Measurements from ENCODE around the gene TXLNG.
A peak's percentile ranks its signal among the peaks of the same experiment; 100 is the strongest.
"Not testable (repeated sequence)": the region's sequence is repeated elsewhere in the genome, so short reads cannot be mapped to it uniquely, and the experiment has no call there.

The TXLNG gene

DNA sequence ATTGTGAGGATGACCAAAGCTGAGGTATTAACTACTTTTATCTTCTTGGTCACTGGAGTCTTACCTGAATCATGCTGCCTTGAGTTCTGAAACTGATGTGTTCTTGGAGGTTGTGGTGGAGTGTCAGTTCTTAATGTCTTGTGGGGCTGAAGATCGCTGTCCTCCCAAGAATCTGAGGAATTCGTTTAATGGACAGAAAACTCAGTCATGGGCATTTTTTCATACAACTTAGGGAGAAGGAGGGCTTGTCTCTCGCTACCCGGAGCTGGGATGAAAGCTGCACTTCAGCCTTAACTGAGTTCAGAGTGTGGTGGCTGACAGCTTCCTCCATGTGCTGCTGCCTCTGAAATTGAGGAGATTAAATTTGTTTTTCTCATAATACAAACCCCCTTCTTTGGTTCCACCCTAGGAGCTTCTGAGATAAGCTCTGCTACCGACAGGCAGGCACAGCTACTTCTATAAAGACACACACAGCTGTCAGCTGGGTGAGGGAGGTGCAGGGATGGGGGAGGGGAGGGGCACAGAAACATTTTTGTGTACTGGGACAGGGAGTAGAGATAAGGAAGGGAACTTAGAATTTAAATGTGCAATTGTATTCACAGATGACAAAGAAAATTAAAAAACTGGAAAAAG, 53.1 kb downstream of the TXLNG start:
- DNase-seq, result no peak

DNA sequence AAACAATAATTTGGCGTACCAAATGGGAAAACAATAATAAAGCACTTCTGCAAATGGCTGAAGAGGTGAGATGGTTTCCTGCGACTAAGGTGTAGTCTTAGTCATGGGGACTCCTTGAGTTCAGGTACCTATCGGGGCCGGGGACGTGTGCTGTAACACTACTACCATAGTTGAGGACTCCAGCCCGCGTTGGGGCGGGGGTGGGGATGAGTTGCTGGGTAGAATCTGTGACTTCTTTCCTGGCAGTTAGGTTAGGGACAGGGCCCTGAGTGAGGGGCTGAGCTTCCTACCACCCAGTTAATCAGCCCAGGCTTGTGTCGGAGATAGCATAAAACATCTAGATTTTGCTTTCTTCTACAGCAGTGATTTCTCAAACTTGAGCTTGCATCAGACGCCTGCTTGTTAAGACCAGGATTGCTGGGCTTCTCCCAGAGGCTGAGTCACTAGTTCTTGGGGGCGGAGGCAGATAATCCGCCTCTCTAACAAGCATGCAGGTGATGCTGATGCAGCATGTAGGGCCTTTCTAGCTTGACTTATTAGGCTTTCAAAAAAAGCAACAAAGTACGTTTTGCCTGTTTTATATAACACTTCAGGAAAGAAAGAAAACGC, 53.7 kb downstream of the TXLNG start:
- no peak for DNase-seq

DNA sequence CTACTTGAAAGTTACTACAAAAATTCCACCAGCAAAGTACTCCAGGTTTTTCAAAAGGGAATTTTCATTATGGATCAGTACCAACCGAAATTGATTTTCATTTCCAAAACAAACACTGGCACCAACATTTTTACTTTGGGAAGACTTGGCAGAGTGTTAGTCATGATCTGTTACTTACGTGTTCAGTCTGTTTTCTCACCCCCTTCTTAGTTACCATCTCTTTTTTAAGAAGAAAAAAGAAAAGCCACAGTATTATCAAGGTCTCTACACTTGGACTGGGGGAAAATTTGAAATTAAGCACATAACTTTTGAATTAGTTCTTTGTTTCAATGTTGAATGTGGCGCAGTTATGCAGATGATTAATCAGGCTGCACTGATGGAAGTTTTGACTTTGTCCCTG, 56.4 kb downstream of the TXLNG start:
- DNase-seq, result no peak

DNA sequence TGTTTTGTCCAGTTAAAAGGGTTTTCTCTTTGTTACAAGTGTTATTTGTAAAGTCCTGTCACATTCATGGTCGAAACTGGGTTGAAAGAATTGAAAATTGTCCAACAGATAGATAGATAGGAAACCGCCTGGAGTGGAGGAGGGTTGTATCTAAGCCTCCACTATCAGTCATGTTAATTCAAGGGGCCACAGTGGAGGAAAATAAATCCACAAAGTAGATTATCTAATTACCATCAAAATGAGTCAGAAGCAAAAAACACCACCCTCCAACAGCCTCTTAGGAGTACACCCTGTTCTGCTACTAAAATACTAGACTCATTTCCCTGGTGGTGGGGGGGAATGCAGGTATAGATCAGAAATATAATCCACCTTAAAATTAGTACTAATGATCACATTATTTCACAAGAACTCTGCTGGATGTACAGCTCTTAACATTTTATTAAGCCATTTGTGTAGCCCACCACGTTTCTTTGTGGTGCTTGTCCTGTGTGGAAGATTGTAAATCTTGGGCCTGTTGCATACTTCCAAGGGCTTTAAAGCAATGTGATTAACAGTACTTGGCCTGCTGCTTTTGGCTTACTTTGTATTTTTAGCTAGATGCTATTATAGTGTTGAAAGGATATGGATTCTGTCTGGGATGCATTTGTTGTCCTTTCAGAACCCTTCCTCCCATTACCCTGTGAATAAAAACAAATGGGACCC, 57.1 kb downstream of the TXLNG start:
- DNase-seq, result no peak

DNA sequence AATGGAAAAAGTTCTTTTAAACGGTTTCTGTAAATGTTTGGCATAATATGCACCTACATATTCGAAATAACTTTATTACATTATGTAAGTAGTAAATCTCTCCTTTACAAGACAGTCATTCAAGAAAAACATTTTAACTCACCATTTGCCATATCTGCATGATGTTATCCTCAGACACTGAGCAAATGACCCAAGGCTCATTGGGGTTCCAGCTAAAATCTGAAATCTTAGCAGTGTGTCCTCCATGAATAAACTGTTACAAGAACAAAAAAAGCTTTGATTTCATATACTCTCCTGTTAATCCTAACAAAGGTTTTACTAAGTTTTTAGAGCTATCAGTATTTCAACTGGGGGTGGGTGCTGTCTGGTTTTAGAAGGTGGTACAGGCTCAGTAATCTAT, 59.4 kb downstream of the TXLNG start:
- DNase-seq, result no peak

DNA sequence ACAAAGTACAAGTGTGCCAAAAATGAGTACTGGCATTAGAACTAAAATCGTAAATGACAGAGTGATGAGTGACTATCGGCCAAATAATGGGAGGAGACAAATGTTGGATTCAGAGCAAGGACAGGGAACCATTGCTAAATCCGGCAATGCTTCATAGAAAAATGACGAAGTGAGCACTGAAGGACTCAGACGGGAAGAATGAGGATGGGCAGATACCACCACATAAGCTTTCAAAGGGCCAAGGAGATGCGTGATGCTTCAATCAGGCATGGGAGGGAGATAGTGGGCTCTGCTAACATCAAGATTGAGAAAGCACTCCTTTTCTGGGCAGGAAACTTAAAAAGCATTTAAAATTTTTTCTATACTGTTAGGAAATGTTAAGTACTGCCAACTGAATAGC, 62.3 kb downstream of the TXLNG start:
- DNase-seq, result no peak

DNA sequence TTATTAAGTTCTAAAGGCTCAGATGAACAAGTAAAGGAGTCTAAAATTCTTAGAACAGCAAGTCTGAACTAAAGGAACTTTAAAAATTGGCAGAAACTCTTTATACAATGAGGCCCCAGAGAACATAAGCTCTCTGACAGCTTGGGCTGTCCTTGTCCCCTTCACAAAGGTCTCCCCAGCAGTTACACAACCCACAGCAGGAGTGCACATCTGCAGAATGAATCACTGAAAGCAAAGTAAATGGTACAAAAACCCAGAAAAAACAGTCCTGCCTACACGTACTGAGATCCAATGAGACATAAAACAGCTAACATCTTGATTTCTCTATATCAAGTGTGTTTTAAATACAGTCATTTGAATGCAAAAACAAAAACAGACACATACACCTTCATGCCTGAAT, 65.2 kb downstream of the TXLNG start:
- DNase-seq, result no peak

DNA sequence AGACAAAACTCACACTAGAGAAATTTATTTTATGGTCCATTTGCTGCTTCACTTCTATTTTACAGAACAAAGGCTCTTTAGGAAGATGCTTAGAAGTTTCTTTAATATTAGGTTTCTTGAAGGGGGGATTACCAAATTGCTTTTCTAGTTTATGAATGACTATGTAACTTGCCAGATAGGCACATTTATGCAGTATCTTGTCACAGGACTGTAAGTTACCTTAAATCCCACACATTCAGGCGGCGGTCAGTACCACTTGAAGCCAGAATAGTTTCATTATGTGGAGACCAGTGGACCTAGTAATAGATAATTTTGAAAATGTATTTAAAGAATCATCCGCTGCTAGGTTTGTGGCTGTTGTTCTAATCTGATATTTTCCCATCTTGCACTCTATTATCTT, 65.6 kb downstream of the TXLNG start:
- DNase-seq, result no peak

DNA sequence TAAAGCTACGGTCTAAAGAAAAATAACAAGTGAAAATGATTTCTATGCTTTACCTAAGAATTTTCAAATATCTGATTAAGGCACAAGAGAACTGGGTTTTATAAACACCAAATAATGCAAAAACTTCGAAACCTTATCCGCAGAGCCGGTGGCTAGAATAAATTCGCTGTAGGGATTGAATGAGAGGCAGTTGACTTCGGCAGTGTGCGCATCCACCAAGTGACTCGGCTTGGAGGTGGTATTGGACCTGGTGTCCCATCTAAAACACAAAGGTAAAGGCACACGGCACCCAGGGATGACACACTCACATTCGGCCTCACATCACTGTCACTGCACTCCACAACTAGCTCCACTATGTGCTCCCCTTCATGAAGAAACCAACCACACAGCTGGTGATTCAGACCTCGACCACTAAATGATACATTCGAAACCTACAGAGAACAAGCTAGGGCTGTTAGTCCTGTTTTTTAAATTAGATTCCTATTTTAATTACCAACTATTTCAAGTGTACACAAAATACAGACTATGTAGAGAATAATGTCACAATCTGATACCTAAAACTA, 66.4 kb downstream of the TXLNG start:
- DNase-seq, result no peak

DNA sequence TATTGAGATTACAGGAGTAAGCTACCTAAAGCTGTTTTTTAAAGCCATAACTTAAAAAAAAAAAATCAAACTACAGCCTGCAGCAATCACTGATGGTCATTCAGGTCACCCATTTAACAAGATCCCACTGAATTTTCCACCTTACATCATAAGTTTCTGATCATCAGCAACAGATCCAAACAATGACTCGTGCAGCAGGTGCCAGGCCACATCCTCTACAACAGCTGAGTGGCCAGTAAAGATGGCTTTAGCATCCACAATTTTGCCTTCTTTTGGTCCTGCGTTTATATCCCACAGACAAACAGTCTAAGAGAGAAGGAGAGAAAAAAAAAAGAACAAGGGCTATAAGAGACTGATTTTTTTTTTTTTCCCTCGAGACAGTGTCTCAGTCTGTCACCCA, 67.3 kb downstream of the TXLNG start:
- DNase-seq, result no peak

DNA sequence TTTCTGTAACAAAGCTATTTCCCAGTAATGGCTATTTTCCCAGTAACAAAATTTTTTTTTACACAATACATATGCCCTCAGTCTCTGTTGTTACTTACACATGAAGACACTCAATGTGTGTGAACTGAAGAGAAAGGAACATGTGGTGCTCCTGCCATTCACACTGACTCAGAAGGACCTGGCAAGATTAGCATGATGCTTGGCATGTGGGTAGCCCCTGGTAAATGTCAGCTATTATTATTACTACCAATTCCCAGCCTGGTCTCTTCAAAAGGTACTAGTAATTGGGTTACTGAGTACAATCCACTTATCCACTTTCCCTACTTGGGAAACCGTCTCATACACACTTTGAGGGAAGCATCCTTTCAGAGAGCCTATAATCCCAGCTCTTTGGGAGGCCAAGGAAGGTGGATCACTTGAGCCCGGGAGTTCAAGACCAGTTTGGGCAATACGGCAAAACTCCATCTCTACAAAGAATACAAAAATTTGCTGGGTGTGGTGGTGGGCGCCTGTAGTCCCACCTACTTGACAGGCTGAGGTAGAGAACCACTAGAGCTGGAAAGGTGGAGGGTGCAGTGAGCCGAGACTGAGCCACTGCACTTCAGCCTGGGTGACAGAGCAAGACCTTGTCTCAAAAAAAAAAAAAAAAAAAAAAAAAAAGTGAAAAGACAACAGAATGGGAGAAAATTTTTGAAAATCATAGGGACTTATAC, 69.3 kb downstream of the TXLNG start:
- DNase-seq, result no peak

DNA sequence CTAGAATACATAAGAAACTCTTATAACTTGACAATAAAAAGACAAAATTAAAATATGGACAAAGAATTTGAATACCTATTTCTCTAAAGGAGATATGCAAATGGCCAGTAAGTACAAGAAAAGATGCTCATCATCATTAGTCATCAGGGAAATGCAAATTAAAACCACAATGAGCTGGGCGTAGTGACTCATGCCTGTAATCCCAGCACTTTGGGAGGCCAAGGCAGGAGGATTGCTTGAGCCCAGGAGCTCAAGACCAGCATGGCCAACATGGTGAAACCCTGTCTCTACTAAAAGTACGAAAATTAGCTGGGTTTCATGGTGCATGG, 69.8 kb downstream of the TXLNG start:
- not testable (repeated sequence) for DNase-seq

DNA sequence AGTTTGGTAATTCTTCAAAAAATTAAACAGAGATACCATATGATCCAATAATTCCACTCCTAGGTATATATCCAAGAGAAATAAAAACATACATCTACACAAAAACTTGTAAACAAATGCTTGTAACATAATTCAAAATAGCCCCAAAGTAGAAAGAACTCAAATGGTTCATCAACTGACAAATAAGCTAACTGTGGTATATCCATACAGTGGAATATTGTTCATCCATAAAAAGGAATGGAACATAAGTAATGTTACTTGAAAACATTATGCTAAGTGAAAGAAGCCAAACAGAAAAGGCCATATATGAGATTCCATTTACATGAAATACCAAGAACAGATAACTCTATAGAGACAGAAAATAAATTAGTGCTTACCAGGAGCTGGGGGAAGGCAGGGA, 70.5 kb downstream of the TXLNG start:
- DNase-seq, result no peak

DNA sequence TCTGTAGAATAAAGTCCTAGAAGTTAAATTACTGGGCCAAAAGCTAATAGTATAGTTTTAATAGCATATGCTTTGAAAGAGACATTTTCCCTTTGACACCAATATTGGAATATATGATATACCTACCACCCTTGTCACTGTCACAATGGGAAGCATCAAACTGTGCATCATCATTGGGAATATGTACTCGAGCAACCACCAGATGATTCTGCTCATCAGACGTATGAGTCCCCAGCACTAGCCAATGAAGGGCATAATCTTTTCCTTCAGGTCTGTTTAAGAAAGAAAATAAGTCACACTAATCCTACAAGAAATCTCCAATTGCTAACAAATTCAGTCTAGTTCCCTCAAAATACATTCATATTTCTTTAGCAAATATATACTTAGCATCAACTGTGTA, 76.6 kb downstream of the TXLNG start:
- DNase-seq, result no peak

DNA sequence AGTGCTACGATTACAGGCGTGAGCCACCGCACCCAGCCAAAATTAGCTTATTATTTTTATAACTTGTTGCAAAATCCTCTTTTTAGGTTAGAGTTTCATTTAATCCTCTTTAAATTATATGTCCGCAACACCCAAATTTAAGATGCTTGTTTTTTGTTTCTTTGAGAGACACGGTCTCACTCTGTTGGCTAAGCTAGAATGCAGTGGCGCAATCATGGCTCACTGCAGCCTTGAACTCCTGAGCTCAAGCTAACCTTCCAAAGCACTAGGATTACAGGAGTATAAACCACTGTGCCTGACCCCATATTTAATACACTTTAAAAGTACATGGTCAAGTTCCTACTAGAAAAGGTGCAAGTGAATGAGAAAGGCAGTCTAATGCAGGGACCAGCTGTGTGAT, 81.7 kb downstream of the TXLNG start:
- no peak for DNase-seq

DNA sequence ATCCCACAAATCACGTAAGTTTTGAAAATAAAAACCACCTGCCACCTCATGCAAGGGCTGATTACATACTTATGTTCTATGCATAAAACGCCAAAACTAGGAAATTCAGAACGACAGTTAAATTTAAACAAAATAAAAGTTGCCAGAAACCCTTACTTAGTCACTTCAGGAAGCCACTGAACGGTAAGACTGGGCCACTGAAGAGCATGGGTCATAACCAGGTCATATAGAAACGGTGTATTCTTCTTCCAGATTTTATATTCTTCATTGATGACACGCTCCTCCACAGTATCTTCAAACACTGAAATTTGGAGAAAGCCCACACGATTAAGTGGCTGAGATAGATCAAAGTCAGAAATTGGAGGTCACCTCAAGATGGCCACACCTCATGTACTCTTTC, 82.7 kb downstream of the TXLNG start:
- DNase-seq, result no peak

DNA sequence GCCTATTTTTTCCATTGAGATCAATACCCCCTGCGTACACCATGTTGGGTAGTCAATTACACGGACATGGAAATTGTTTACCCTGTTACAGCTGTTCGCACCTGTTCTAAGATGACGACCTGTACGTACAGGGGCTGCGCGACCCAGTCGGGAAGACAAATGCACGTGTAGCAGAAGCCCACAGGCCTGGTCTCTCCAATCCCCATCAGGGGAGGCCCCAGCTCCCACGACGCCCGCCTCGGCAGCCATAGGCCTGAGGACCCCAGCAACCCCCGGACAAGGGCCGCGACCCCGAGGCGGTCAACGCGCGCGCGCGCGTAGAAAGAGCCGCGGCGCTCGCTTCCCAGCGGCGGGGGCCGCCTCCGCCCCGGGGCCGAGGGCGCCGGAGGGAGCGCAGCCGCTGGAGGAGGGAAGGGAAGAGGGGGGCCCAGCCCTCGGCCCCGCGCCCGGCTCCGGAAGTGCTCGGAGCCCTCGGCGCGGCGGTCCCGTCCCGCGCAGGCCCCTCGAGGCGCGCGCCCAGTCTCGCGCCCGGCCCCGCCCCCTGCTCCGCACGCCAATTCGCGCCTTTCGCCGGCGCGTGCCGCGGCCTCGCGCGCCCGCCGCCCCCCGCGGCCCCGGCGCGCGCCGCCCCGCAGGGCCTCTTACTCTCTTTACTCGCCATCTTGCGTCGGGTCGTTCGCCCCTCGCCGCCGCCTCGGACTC, 83.3 kb downstream of the TXLNG start:
- DNase-seq, result peak; percentile 45

DNA sequence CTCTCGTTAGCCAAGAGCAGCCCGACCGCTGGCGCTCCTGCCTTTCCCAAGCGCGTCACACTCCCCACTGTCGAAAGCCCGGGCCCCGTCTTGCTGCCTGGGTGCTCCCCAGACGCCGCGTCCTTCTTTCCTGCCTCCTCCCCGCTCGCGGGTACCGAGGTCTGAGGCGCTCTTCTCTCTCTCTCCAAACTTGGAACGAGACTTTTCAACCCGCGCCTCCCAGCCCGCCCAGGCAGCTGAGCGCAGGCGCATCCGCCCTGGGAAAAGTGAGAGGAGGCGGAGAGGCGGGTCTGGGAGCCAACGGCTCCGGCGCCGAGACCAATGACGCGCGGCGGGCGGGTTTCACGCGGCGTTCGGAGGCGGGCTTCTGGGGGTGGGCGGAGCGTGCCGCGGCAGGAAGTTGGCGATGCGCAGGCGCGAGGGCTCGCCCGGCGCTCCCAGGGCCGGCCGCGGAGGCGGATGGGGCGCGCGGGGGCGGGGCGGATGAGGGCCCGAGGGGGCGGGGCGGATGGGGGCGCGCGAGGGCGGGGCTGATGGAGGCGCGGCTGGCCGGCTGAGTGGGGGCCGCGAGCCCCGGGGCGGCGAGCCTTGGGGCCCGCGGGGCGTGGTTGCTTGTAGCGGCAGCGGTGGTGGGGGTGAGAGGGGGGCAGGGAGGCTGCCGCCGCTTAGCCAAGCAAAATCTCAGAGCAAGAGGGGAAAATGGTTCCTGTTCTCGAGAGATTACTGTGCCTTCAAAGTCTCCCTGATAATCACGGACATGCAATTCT, 84.0 kb downstream of the TXLNG start, which contains the start of gene RBBP7:
TSS of gene RBBP7 (minus strand) at position 268 of the 767 bp plus-strand sequence. CDS start 309 bp downstream, outside the sequence.
- DNase-seq, result peak; percentile 94

DNA sequence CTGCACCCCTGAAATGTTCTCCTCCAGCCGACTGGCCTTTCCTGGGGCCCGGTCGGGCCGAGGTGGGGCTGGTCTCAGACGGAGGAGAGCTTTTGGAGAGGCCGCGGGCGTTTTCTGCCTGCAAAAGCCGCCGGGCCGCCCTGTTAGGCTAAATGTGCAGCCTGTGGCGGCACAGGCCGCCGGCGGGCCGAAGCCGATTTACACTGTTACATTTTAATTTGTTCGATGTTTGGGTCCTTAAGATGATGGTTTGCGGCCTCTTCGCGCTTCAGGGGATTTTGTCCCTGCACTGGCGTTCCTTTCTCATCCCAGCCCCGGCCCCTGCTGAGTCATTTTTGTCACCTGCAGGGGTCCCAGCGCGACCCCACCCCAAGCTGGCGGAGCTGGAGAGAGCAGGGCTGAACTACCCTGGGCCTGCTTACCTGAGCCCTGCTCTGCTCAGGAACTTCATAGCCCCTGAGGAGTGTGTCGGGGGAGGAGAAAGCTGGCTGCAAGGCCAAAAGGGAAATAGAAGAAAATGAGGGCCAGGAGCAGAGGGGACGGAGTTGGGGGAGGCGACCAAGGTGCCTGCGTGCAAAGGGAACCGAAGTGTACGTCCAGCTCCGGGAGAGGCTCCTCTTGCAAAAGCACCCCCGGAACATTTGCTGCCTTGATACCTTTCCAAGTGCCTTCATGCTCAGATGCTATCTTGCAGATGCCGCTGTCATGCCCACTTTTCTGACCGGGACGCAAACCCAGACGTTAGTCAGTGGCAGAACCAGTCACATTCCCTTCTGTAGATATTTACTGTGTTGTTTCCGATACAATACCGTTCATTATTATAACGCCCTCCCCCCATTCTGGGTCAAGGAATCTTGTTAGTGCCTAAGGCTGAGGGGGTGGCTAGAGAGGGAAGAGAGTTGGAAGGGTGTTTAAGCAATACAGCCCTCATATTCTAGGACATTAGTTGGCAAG, 84.9 kb downstream of the TXLNG start:
- peak; percentile 50 for DNase-seq

DNA sequence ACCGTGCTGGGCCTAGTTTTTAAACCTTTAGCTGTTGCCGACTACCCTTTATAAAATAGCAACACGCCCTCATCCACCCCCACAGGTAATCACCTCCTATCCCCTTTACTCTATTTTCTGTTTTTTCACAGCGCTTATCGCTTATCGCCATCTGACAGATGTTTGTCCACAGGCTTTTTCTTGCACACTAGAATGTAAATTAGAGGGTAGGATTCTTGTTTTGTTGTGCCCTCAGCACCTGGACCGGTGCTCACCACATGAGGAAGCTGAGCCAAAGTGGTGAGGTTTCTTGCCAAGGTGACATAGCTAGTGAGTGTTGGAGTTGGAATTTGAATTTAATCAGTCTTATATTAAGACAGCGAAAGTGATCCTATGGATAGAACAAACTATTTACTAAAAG, 86.8 kb downstream of the TXLNG start:
- no peak for DNase-seq

Measured in right forelimb (tissue), 1 donor.